Mammary epithelial cell (primary cell): Measurements from ENCODE around the gene SOX15.

Experiments used
- CTCF ChIP-seq, 2 donors: IDR thresholded peaks in 1 of 2; conservative IDR thresholded peaks in 1 of 2; 2 replicates each; pipeline ENCODE4 v1.5.1; 2011 to 2012; ENCODE audit warnings: inconsistent platforms in 2 of 2, low read length in 2 of 2, mild to moderate bottlenecking in 2 of 2, control low read depth in 1 of 2, low read depth in 1 of 2; ENCODE audit not compliant: insufficient read depth in 1 of 2; ENCODE audit errors: extremely low read depth in 1 of 2
- EZH2 ChIP-seq: IDR thresholded peaks from 2 replicates; pipeline ENCODE4 v1.6.1; 2012; ENCODE audit warnings: low read length, inconsistent platforms, borderline replicate concordance

GRCh38 chr17:7588553-7589203 lies 1.2 kb downstream of the SOX15 start:
- no peak for TF ChIP-seq EZH2
- TF ChIP-seq CTCF (conservative IDR thresholded peaks at IDR 0.05 in 1 of 2, IDR thresholded peaks at IDR 0.05 in 1 of 2; ENCODE audit: extremely low read depth in 1 of 2, insufficient read depth in 1 of 2, low read depth in 1 of 2, low read length in 2 of 2), result no peak
